Testis (tissue), 3 donors: Measurements from ENCODE around the gene SF3B6. TPM values are rescaled to one million over a fixed set of nuclear protein-coding genes. Genes with fewer than 3 reads are reported as not detected.
A peak's percentile ranks its signal among the peaks of the same experiment; 100 is the strongest.
"Not testable (repeated sequence)": the region's sequence is repeated elsewhere in the genome, so short reads cannot be mapped to it uniquely, and the experiment has no call there.

Source experiments
- DNase-seq: peaks from one replicate; pipeline ENCODE4 v3.0.0-alpha.2; 2019
- H3K27ac ChIP-seq, 2 donors: fragments of 200-600 bp; sonication (generic); one replicate each; pipeline ENCODE4 v1.5.1; 2019
- H3K27me3 ChIP-seq: fragments of 200-600 bp; sonication (generic); one replicate; pipeline ENCODE4 v1.5.1; 2019
- H3K36me3 ChIP-seq: fragments of 200-600 bp; sonication (generic); one replicate; pipeline ENCODE4 v1.5.1; 2017; ENCODE audit warnings: low read depth; ENCODE audit errors: missing control alignments
- H3K4me1 ChIP-seq: fragments of 200-600 bp; sonication (generic); one replicate; pipeline ENCODE4 v1.5.1; 2019
- H3K4me3 ChIP-seq, 2 donors: fragments of 200-600 bp; sonication (generic); one replicate each; pipeline ENCODE4 v1.5.1; 2017 to 2019
- H3K9me3 ChIP-seq: fragments of 200-600 bp; sonication (generic); one replicate; pipeline ENCODE4 v1.5.1; 2017
- CTCF ChIP-seq, 3 experiments: fragments of 450-650 bp in 2 of 3; fragments of 200-600 bp in 1 of 3; sonication (generic) in 1 of 3; IDR thresholded peaks; one replicate each; pipeline ENCODE4 v1.5.1; 2016 to 2019; ENCODE audit warnings: antibody characterized with exemption in 3 of 3, mild to moderate bottlenecking in 2 of 3, moderate library complexity in 1 of 3
- POLR2A ChIP-seq: fragments of 450-650 bp; IDR thresholded peaks from one replicate; pipeline ENCODE4 v1.6.1; 2017; ENCODE audit warnings: antibody characterized with exemption, mild to moderate bottlenecking, moderate library complexity
- WGBS, 2 donors: methylation state at CpG; one replicate each; pipeline ENCODE4 v1.1.5; 2018; 5-methylcytosine and 5-hydroxymethylcytosine counted together
- intact Hi-C: fragments of 100-400 bp; cut with DNase I; formaldehyde crosslinking; loops from one replicate; pipeline ENCODE4 v1.15.1; 2023; ENCODE audit warnings: low total_unique reads
- polyA plus RNA-seq: library from polyadenylated mRNA; stranded (reverse); fragments of 350-450 nt; fragmentation: Illumina TruSeq; extraction: RNeasy Lipid Tissue Mini Kit (QIAGEN cat#74804); gene quantifications from one replicate; pipeline ENCODE4 v1.2.3, GENCODE V29; 2014; ENCODE audit warnings: low read depth, low replicate concordance; ENCODE audit not compliant: insufficient read depth
- total RNA-seq, 2 donors: library from RNA; depleted of rRNA; stranded (reverse); fragments of >200 nt; gene quantifications; one replicate each; pipeline ENCODE4 v1.2.3, GENCODE V29; 2016

SF3B6 gene
- total and polyA plus RNA-seq, 3 donors from 2014 or later, result 69.3 to 142 (median 87.4) TPM

DNA sequence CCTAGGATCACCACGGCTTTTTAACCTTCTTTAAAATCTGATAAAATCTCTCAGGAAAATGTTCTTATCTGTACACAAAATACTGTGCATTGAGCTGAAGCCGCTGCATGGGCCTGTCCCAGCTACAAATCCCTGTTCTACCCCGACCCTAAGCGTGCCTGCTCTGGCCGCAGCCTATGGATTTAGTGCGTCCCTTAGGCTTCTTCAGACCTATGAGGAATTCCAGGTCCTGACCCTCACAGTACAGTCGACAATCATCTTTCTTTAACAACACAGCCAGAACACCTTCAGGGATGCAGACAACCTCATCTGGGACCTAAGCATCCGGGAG lies 28.5 kb downstream of the SF3B6 start:
- 19 to 37% methylated on average over 8 of the region's 8 CpGs for WGBS, 2 donors

GRCh38 chr2:24046930-24047702 lies 29.0 kb downstream of the SF3B6 start, which contains the start of gene WDCP:
TSS of gene WDCP (minus strand) at chr2:24047391. CDS start at chr2:24039494, 7,897 bp downstream.
- H3K36me3 ChIP-seq, result no peaks in the 10 kb centered on the region
- H3K4me1 ChIP-seq, result peaks cover 4% of the 10 kb centered on the region
- 0 to 1% methylated on average over 32 to 38 of the region's 38 CpGs for WGBS, 2 donors
- no peak for TF ChIP-seq CTCF (IDR thresholded peaks at IDR 0.05)
- no peak for TF ChIP-seq POLR2A
- intact Hi-C loops, result no loop called here
- H3K4me3 ChIP-seq, result peak within 1 kb of the TSS; percentile 78 to 87
- peak within 1 kb of the TSS; percentile 28 to 56 for H3K27ac ChIP-seq
- peak; percentile 100 for DNase-seq
- no peaks in the 10 kb centered on the region for H3K27me3 ChIP-seq
- H3K9me3 ChIP-seq, result no peaks in the 10 kb centered on the region

More for the DNA sequence above, 28.5 kb downstream of the SF3B6 start:
- H3K9me3 ChIP-seq, result no peaks in the 10 kb centered on the region
- no peak for DNase-seq
- H3K27ac ChIP-seq, result no peak overlapping the region
- H3K36me3 ChIP-seq, result no peaks in the 10 kb centered on the region
- peaks cover 4% of the 10 kb centered on the region for H3K4me1 ChIP-seq
- H3K27me3 ChIP-seq, result no peaks in the 10 kb centered on the region
- peak overlapping the region; percentile 1 to 78 for H3K4me3 ChIP-seq
- intact Hi-C loops, result no loop called here
- TF ChIP-seq CTCF (IDR thresholded peaks at IDR 0.05) (no peak), POLR2A (no peak)

DNA sequence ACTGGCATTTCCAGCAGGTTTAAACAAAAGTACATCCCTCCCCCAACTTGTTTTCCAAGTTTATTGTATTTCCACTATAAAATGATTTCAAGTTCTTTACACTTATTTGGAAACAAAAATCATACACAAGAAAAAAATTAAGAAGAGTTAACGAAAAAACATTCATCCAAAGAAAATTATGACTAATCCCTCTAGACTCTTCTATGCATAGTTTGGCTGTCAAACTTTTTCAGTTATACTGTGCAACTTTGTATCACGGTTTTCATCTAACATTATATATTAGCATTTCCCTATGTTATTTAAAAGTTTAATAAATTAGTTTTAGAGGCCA lies 29.6 kb downstream of the SF3B6 start:
- no peaks in the 10 kb centered on the region for H3K36me3 ChIP-seq
- intact Hi-C loops, result no loop called here
- DNase-seq, result no peak
- no peaks in the 10 kb centered on the region for H3K9me3 ChIP-seq
- peak overlapping the region in 1 of 2 donors; percentile 56 for H3K27ac ChIP-seq
- no peaks in the 10 kb centered on the region for H3K27me3 ChIP-seq
- H3K4me1 ChIP-seq, result peaks cover 4% of the 10 kb centered on the region
- WGBS, 2 donors, result 0 to 3% methylated on average over 2 of the region's 2 CpGs
- TF ChIP-seq POLR2A (no peak), CTCF (IDR thresholded peaks at IDR 0.05) (no peak)
- H3K4me3 ChIP-seq, result peak overlapping the region; percentile 78 to 87

DNA sequence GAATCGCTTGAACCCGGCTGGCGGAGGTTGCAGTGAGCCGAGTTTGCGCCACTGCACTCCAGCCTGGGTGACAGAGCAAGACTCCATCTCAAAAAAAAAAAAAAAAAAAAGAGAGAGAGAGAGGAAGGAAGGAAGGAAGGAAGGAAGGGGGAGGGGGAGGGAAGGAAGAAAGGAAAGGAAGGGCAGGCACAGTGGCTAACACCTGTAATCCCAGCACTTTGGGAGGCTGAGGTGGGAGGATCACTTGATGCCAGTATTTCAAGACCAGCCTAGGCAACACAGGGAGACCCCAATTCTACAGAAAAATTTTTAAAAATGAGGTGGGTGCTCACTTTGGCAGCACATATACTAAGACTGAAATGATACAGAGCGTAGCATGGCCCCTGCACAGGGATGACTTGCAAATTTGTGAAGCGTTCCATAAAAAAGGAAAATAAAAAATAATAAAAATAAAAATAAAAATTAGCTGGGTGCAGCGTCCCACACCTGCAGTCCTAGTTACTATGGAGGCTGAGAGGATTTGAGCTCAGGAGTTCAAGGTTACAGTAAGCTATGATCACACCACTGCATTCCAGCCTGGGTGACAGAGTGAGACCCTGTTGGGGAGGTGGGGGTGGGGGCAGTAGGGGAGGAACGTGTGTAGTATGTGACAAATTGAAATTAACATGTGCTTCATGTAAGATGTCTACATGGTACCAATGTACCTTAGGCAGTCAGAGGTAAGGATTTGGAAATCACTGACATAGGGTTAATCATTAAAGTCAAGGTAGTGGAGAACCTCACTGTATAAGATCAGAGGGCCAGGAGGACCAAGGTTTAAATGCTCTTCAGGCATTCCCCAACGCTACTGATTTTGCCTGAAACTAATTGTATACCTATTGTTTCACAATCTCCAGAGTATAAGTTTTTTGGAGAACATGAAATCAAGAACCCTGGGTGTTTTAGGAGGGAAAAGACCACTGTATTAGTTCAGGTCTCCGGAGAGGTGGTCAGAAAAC lies 30.3 kb downstream of the SF3B6 start:
- no peak overlapping the region for H3K4me3 ChIP-seq
- H3K27me3 ChIP-seq, result no peaks in the 10 kb centered on the region
- H3K4me1 ChIP-seq, result peaks cover 4% of the 10 kb centered on the region
- H3K9me3 ChIP-seq, result no peaks in the 10 kb centered on the region
- WGBS, 2 donors, result 74 to 76% methylated on average over 11 of the region's 11 CpGs
- no peak for DNase-seq
- H3K36me3 ChIP-seq, result no peaks in the 10 kb centered on the region
- no peak overlapping the region for H3K27ac ChIP-seq
- TF ChIP-seq POLR2A (no peak), CTCF (IDR thresholded peaks at IDR 0.05) (no peak)
- intact Hi-C loops, result no loop called here

- H3K36me3 ChIP-seq, H3K9me3 ChIP-seq, H3K4me3 ChIP-seq, H3K4me1 ChIP-seq, DNase-seq, H3K27ac ChIP-seq, H3K27me3 ChIP-seq, intact Hi-C loops: not testable (repeated sequence)
- WGBS, 2 donors, result 91 to 98% methylated on average over 6 of the region's 6 CpGs
Measured at GRCh38 chr2:24043133-24043532, 33.0 kb downstream of the SF3B6 start.
